Activated CD8-positive, alpha-beta T cell treated with anti-CD3 and anti-CD28 coated beads, Interleukin-2, amount 10 ng/mL, durations not matched to agents 7 days and 5 days (primary cell): ENCODE data around the gene GRIN2A. TPM values are rescaled to one million over a fixed set of nuclear protein-coding genes. Genes with fewer than 3 reads are reported as not detected.

Source experiments
- ATAC-seq: fragments of 150-1000 bp; cut with Tn5 transposase; one replicate; pipeline ENCODE4 v1.10.0; 2021; ENCODE audit warnings: moderate library complexity
- CTCF ChIA-PET: fragments of 350-600 bp; sonication (Branson Sonifier 250); formaldehyde crosslinking; loops from one replicate; lab custom pipeline; 2021; ENCODE audit warnings: antibody characterized with exemption; lab: Charles Lee
- POLR2A ChIA-PET: fragments of 350-600 bp; sonication (Branson Sonifier 250); formaldehyde crosslinking; loops from one replicate; lab custom pipeline; 2021; ENCODE audit warnings: antibody characterized with exemption; lab: Charles Lee
- DNase-seq: peaks from one replicate; pipeline ENCODE4 v3.0.0-alpha.2; 2020
- H3K27ac Mint-ChIP-seq: one replicate; pipeline ENCODE4 v1.8.0; 2021; ENCODE audit warnings: mild to moderate bottlenecking, mixed read lengths
- H3K27me3 Mint-ChIP-seq: one replicate; pipeline ENCODE4 v1.8.0; 2021; ENCODE audit warnings: low read depth, mixed read lengths
- H3K36me3 Mint-ChIP-seq: one replicate; pipeline ENCODE4 v1.8.0; 2021; ENCODE audit warnings: low read depth, mixed read lengths
- H3K4me1 Mint-ChIP-seq: one replicate; pipeline ENCODE4 v1.8.0; 2021; ENCODE audit warnings: low read depth, mixed read lengths
- H3K4me3 Mint-ChIP-seq: one replicate; pipeline ENCODE4 v1.8.0; 2021; ENCODE audit warnings: mild to moderate bottlenecking, mixed read lengths
- H3K9me3 Mint-ChIP-seq: one replicate; pipeline ENCODE4 v1.8.0; 2022; ENCODE audit warnings: mixed read lengths; ENCODE audit not compliant: insufficient read depth
- total RNA-seq, 2 experiments: library from RNA; stranded (reverse); gene quantifications; one replicate each; pipeline ENCODE4 v1.2.3, GENCODE V29; 2021

GRIN2A gene
- total RNA-seq, 2 experiments from 2014 or later, result not detected

GRCh38 chr16:10098991-10099390, 83.2 kb downstream of the GRIN2A start:
- no peaks in the 10 kb centered on the region for H3K27me3 Mint-ChIP-seq
- no peak overlapping the region for H3K27ac Mint-ChIP-seq
- H3K9me3 Mint-ChIP-seq, result peaks cover 4% of the 10 kb centered on the region
- H3K4me3 Mint-ChIP-seq, result no peak overlapping the region
- ATAC-seq (no peak), DNase-seq (no peak)
- POLR2A ChIA-PET, result no interaction called here
- CTCF ChIA-PET, result no interaction called here
- no peaks in the 10 kb centered on the region for H3K4me1 Mint-ChIP-seq
- no peaks in the 10 kb centered on the region for H3K36me3 Mint-ChIP-seq

GRCh38 chr16:10097271-10097670, 85.0 kb downstream of the GRIN2A start:
- POLR2A ChIA-PET, result no interaction called here
- CTCF ChIA-PET, result no interaction called here
- Mint-ChIP-seq H3K27me3 (no peaks in the 10 kb centered on the region), H3K36me3 (no peaks in the 10 kb centered on the region), H3K9me3 (peaks cover 2% of the 10 kb centered on the region), H3K4me1 (no peaks in the 10 kb centered on the region), H3K27ac (no peak overlapping the region), H3K4me3 (no peak overlapping the region)
- ATAC-seq, result no peak
- DNase-seq, result no peak

GRCh38 chr16:10093576-10093975, 88.7 kb downstream of the GRIN2A start:
- no peak for ATAC-seq
- no peaks in the 10 kb centered on the region for H3K27me3 Mint-ChIP-seq
- H3K36me3 Mint-ChIP-seq, result no peaks in the 10 kb centered on the region
- H3K27ac Mint-ChIP-seq, result no peak overlapping the region
- no peaks in the 10 kb centered on the region for H3K4me1 Mint-ChIP-seq
- no peak overlapping the region for H3K4me3 Mint-ChIP-seq
- no peaks in the 10 kb centered on the region for H3K9me3 Mint-ChIP-seq
- CTCF ChIA-PET, result no interaction called here
- DNase-seq, result no peak
- POLR2A ChIA-PET, result no interaction called here

GRCh38 chr16:10090816-10091215, 91.4 kb downstream of the GRIN2A start:
- H3K36me3 Mint-ChIP-seq, result no peaks in the 10 kb centered on the region
- no peak for DNase-seq
- H3K27ac Mint-ChIP-seq, result no peak overlapping the region
- ATAC-seq, result no peak
- no peaks in the 10 kb centered on the region for H3K4me1 Mint-ChIP-seq
- no peaks in the 10 kb centered on the region for H3K9me3 Mint-ChIP-seq
- no peaks in the 10 kb centered on the region for H3K27me3 Mint-ChIP-seq
- no peak overlapping the region for H3K4me3 Mint-ChIP-seq
- POLR2A ChIA-PET, result no interaction called here
- CTCF ChIA-PET, result no interaction called here

GRCh38 chr16:10088380-10088793, 93.8 kb downstream of the GRIN2A start:
- POLR2A ChIA-PET, result no interaction called here
- CTCF ChIA-PET, result no interaction called here
- Mint-ChIP-seq H3K27ac (no peak overlapping the region), H3K9me3 (no peaks in the 10 kb centered on the region), H3K27me3 (no peaks in the 10 kb centered on the region), H3K36me3 (no peaks in the 10 kb centered on the region), H3K4me3 (no peak overlapping the region), H3K4me1 (no peaks in the 10 kb centered on the region)
- DNase-seq (no peak), ATAC-seq (no peak)

GRCh38 chr16:10087151-10087550, 95.1 kb downstream of the GRIN2A start:
- ChIA-PET CTCF (no interaction called here), POLR2A (no interaction called here)
- Mint-ChIP-seq H3K27me3 (no peaks in the 10 kb centered on the region), H3K36me3 (no peaks in the 10 kb centered on the region), H3K9me3 (no peaks in the 10 kb centered on the region), H3K4me3 (no peak overlapping the region), H3K27ac (no peak overlapping the region), H3K4me1 (no peaks in the 10 kb centered on the region)
- no peak for DNase-seq
- ATAC-seq, result no peak

GRCh38 chr16:10086620-10087019, 95.6 kb downstream of the GRIN2A start:
- Mint-ChIP-seq H3K4me1 (no peaks in the 10 kb centered on the region), H3K36me3 (no peaks in the 10 kb centered on the region), H3K27ac (no peak overlapping the region), H3K4me3 (no peak overlapping the region), H3K27me3 (no peaks in the 10 kb centered on the region), H3K9me3 (no peaks in the 10 kb centered on the region)
- POLR2A ChIA-PET, result no interaction called here
- DNase-seq (no peak), ATAC-seq (no peak)
- CTCF ChIA-PET, result no interaction called here

GRCh38 chr16:10085078-10085798, 97.0 kb downstream of the GRIN2A start:
- no peak for ATAC-seq
- Mint-ChIP-seq H3K4me1 (no peaks in the 10 kb centered on the region), H3K9me3 (no peaks in the 10 kb centered on the region), H3K27ac (no peak overlapping the region), H3K36me3 (no peaks in the 10 kb centered on the region), H3K4me3 (no peak overlapping the region), H3K27me3 (no peaks in the 10 kb centered on the region)
- DNase-seq, result no peak
- ChIA-PET POLR2A (no interaction called here), CTCF (no interaction called here)

- CTCF ChIA-PET, result no interaction called here
- POLR2A ChIA-PET, result no interaction called here
- no peaks in the 10 kb centered on the region for H3K36me3 Mint-ChIP-seq
- H3K27ac Mint-ChIP-seq, result no peak overlapping the region
- no peaks in the 10 kb centered on the region for H3K4me1 Mint-ChIP-seq
- H3K27me3 Mint-ChIP-seq, result no peaks in the 10 kb centered on the region
- H3K4me3 Mint-ChIP-seq, result no peak overlapping the region
- DNase-seq, result no peak
- ATAC-seq, result no peak
- H3K9me3 Mint-ChIP-seq, result no peaks in the 10 kb centered on the region
These were observed 98.9 kb downstream of the GRIN2A start for GRCh38 chr16:10083301-10083700.

GRCh38 chr16:10081201-10081940, 100.9 kb downstream of the GRIN2A start:
- Mint-ChIP-seq H3K9me3 (no peaks in the 10 kb centered on the region), H3K27ac (no peak overlapping the region), H3K4me1 (no peaks in the 10 kb centered on the region), H3K36me3 (no peaks in the 10 kb centered on the region), H3K4me3 (no peak overlapping the region), H3K27me3 (no peaks in the 10 kb centered on the region)
- DNase-seq (no peak), ATAC-seq (no peak)
- POLR2A ChIA-PET, result no interaction called here
- CTCF ChIA-PET, result no interaction called here

- CTCF ChIA-PET, result no interaction called here
- H3K27ac Mint-ChIP-seq, result no peak overlapping the region
- ATAC-seq, result no peak
These were observed 102.0 kb downstream of the GRIN2A start for GRCh38 chr16:10080051-10080772.

GRCh38 chr16:10078541-10078949, 103.7 kb downstream of the GRIN2A start:
- no peak overlapping the region for H3K27ac Mint-ChIP-seq
- DNase-seq (no peak), ATAC-seq (no peak)
- H3K4me1 Mint-ChIP-seq, result no peaks in the 10 kb centered on the region
- ChIA-PET POLR2A (no interaction called here), CTCF (no interaction called here)
- no peaks in the 10 kb centered on the region for H3K36me3 Mint-ChIP-seq
- H3K4me3 Mint-ChIP-seq, result no peak overlapping the region
- H3K27me3 Mint-ChIP-seq, result no peaks in the 10 kb centered on the region
- H3K9me3 Mint-ChIP-seq, result no peaks in the 10 kb centered on the region

More at GRCh38 chr16:10080051-10080772, 102.0 kb downstream of the GRIN2A start:
- Mint-ChIP-seq H3K4me3 (no peak overlapping the region), H3K9me3 (no peaks in the 10 kb centered on the region), H3K4me1 (no peaks in the 10 kb centered on the region), H3K27me3 (no peaks in the 10 kb centered on the region), H3K36me3 (no peaks in the 10 kb centered on the region)
- no peak for DNase-seq
- POLR2A ChIA-PET, result no interaction called here
